Activated CD4-positive, alpha-beta T cell treated with anti-CD3 and anti-CD28 coated beads, Interleukin-10, Interleukin-2, amounts not matched to agents 100 ng/mL and 50 ng/mL, durations not matched to agents 16 hours and 8 hours (primary cell): ENCODE measurements around the gene FIP1L1.
"Not testable (repeated sequence)": the region's sequence is repeated elsewhere in the genome, so short reads cannot be mapped to it uniquely, and the experiment has no call there.

Experiments used
- DNase-seq: peaks from one replicate; pipeline ENCODE4 v3.0.0-alpha.2; 2020

Gene FIP1L1

GRCh38 chr4:53377319-53378170 lies at the start of gene FIP1L1:
TSS of gene FIP1L1 (plus strand) at chr4:53377641. CDS start at chr4:53377839, 198 bp downstream.
- peak; percentile 97 for DNase-seq

GRCh38 chr4:53334916-53335315 lies 42.5 kb upstream of the FIP1L1 start:
- DNase-seq: not testable (repeated sequence)

GRCh38 chr4:53340145-53340544 lies 37.3 kb upstream of the FIP1L1 start:
- DNase-seq: not testable (repeated sequence)

GRCh38 chr4:53346392-53346791 lies 31.0 kb upstream of the FIP1L1 start:
- DNase-seq: not testable (repeated sequence)

GRCh38 chr4:53346920-53347852 lies 30.3 kb upstream of the FIP1L1 start:
- no peak for DNase-seq

- no peak for DNase-seq
These were observed 29.4 kb upstream of the FIP1L1 start for GRCh38 chr4:53348046-53348445.

GRCh38 chr4:53349091-53349491 lies 28.4 kb upstream of the FIP1L1 start:
- no peak for DNase-seq

- no peak for DNase-seq
These were observed 23.3 kb upstream of the FIP1L1 start for GRCh38 chr4:53354012-53354722.

- DNase-seq: no peak
These were observed 21.4 kb upstream of the FIP1L1 start for GRCh38 chr4:53355930-53356521.

GRCh38 chr4:53361451-53361850 lies 16.0 kb upstream of the FIP1L1 start:
- DNase-seq: no peak

GRCh38 chr4:53362093-53362492 lies 15.3 kb upstream of the FIP1L1 start:
- no peak for DNase-seq

GRCh38 chr4:53364624-53365023 lies 12.8 kb upstream of the FIP1L1 start:
- no peak for DNase-seq

- DNase-seq: peak; percentile 28
These were observed 12.3 kb upstream of the FIP1L1 start for GRCh38 chr4:53365121-53365485.

GRCh38 chr4:53365486-53366300 lies 11.7 kb upstream of the FIP1L1 start, which contains the start of gene SCFD2:
TSS of gene SCFD2 (minus strand) at chr4:53366061.
- DNase-seq: peak; percentile 98

- no peak for DNase-seq
These were observed 11.1 kb upstream of the FIP1L1 start for GRCh38 chr4:53366301-53366716.

GRCh38 chr4:53367721-53368120 lies 9.7 kb upstream of the FIP1L1 start:
- no peak for DNase-seq

GRCh38 chr4:53371049-53371448 lies 6.4 kb upstream of the FIP1L1 start:
- no peak for DNase-seq

GRCh38 chr4:53371843-53372521 lies 5.5 kb upstream of the FIP1L1 start:
- DNase-seq: no peak

GRCh38 chr4:53374777-53375258 lies 2.6 kb upstream of the FIP1L1 start:
- no peak for DNase-seq

- no peak for DNase-seq
These were observed 541 bp upstream of the FIP1L1 start for GRCh38 chr4:53376900-53377299.

- DNase-seq: no peak
These were observed 686 bp downstream of the FIP1L1 start for GRCh38 chr4:53378171-53378482.
